ENCODE data around the gene ARHGAP22.

DNA sequence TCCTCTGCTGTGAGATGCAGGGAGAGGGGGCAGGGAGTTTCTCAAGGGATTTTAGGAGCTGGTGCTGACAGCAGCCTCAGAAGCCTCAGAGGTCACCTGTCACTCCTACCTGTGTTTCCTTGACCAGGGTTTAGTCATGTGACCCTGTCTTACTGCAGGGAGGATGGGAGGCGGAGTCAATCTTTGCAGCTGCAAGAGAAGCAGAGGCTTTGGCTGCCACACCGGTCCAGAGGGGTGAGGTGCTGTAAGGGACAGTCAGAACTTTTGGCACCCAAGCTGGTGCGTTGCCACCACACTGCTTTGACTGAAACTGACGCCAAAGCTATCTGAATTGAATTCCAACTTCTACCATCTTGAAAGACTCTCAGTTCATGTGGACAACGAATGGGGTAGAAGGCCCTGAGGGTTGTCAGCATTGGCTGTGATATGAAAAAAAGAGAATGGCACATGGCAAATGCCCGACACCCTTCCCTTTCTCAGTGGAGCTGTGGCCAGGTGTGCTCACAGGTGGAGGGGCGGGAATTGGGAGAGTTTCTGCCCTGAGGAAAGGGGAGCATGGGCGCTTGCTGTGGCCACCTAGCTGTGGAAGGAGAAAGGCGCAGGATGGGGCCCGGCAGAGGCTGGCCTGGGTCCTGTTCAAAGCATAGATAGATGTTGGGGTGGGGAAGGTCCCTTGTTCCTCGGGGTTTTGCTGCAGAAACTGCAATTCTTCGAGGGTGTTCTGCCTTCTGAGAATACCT is 69.3 kb downstream of the ARHGAP22 start:
- TF ChIP-seq, protein P1, sequence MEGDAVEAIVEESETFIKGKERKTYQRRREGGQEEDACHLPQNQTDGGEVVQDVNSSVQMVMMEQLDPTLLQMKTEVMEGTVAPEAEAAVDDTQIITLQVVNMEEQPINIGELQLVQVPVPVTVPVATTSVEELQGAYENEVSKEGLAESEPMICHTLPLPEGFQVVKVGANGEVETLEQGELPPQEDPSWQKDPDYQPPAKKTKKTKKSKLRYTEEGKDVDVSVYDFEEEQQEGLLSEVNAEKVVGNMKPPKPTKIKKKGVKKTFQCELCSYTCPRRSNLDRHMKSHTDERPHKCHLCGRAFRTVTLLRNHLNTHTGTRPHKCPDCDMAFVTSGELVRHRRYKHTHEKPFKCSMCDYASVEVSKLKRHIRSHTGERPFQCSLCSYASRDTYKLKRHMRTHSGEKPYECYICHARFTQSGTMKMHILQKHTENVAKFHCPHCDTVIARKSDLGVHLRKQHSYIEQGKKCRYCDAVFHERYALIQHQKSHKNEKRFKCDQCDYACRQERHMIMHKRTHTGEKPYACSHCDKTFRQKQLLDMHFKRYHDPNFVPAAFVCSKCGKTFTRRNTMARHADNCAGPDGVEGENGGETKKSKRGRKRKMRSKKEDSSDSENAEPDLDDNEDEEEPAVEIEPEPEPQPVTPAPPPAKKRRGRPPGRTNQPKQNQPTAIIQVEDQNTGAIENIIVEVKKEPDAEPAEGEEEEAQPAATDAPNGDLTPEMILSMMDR (IDR thresholded peaks at IDR 0.05; ENCODE audit: insufficient read depth, low read depth, low read length), result no peak
- no peak for TF ChIP-seq EZH2 (IDR thresholded peaks at IDR 0.05; ENCODE audit: insufficient read depth, low read length)

Data from astrocyte (in vitro differentiated cells and primary cell).